Measurements from ENCODE around the gene CRYBA4. TPM values are rescaled to one million over a fixed set of nuclear protein-coding genes. Genes with fewer than 3 reads are reported as not detected.

CRYBA4 gene
- total RNA-seq, 1 experiment from 2014 or later: not detected

DNA sequence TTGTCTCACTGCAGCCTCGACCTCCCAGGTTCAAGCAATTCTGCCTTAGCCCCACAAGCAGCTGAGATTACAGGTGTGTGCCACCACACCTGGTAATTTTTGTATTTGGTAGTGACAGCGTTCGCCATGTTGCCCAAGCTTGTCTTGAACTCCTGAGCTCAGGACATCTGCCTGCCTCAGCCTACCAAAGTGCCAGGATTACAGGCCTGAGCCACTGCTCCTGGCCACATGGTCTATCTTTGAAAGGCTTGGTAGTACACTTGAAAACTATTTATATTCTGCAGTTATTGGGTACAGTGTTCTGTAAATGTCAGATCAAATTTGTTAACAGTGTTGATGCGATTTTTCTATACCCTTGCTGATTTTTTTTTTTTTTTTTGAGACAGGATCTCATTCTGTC lies 9.5 kb downstream of the CRYBA4 start:
- TF ChIP-seq SIN3A (IDR thresholded peaks at IDR 0.05; ENCODE audit: borderline replicate concordance, insufficient read depth, low read depth, low read length) (no peak), POLR2AphosphoS5 (IDR thresholded peaks at IDR 0.05; ENCODE audit: low read depth, low read length) (no peak), TCF7L2 (IDR thresholded peaks at IDR 0.05; ENCODE audit: low read depth, low read length) (no peak)
- TF ChIP-seq, protein P1, sequence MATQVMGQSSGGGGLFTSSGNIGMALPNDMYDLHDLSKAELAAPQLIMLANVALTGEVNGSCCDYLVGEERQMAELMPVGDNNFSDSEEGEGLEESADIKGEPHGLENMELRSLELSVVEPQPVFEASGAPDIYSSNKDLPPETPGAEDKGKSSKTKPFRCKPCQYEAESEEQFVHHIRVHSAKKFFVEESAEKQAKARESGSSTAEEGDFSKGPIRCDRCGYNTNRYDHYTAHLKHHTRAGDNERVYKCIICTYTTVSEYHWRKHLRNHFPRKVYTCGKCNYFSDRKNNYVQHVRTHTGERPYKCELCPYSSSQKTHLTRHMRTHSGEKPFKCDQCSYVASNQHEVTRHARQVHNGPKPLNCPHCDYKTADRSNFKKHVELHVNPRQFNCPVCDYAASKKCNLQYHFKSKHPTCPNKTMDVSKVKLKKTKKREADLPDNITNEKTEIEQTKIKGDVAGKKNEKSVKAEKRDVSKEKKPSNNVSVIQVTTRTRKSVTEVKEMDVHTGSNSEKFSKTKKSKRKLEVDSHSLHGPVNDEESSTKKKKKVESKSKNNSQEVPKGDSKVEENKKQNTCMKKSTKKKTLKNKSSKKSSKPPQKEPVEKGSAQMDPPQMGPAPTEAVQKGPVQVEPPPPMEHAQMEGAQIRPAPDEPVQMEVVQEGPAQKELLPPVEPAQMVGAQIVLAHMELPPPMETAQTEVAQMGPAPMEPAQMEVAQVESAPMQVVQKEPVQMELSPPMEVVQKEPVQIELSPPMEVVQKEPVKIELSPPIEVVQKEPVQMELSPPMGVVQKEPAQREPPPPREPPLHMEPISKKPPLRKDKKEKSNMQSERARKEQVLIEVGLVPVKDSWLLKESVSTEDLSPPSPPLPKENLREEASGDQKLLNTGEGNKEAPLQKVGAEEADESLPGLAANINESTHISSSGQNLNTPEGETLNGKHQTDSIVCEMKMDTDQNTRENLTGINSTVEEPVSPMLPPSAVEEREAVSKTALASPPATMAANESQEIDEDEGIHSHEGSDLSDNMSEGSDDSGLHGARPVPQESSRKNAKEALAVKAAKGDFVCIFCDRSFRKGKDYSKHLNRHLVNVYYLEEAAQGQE (IDR thresholded peaks at IDR 0.05; ENCODE audit: insufficient read depth in 1 of 2, low read depth in 2 of 2, low read length in 1 of 2): no peak
- TF ChIP-seq, protein P2, sequence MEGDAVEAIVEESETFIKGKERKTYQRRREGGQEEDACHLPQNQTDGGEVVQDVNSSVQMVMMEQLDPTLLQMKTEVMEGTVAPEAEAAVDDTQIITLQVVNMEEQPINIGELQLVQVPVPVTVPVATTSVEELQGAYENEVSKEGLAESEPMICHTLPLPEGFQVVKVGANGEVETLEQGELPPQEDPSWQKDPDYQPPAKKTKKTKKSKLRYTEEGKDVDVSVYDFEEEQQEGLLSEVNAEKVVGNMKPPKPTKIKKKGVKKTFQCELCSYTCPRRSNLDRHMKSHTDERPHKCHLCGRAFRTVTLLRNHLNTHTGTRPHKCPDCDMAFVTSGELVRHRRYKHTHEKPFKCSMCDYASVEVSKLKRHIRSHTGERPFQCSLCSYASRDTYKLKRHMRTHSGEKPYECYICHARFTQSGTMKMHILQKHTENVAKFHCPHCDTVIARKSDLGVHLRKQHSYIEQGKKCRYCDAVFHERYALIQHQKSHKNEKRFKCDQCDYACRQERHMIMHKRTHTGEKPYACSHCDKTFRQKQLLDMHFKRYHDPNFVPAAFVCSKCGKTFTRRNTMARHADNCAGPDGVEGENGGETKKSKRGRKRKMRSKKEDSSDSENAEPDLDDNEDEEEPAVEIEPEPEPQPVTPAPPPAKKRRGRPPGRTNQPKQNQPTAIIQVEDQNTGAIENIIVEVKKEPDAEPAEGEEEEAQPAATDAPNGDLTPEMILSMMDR (IDR thresholded peaks at IDR 0.05): no peak
- intact Hi-C loops (cut with micrococcal nuclease; ENCODE audit: unreplicated experiment): no loop called here
- Histone ChIP-seq H3K9me3 (ENCODE audit: control insufficient read depth, insufficient read depth, low read depth, low read length) (no peaks in the 10 kb centered on the region), H3K36me3 (ENCODE audit: control insufficient read depth, insufficient read depth, low read length) (no peaks in the 10 kb centered on the region), H3K4me1 (ENCODE audit: control insufficient read depth, insufficient read depth, low read length) (no peaks in the 10 kb centered on the region), H3K4me3 (ENCODE audit: low read depth in 2 of 2, low read length in 2 of 2) (no peak overlapping the region), H3K27me3 (ENCODE audit: control insufficient read depth, insufficient read depth, low read length) (no peaks in the 10 kb centered on the region), H3K27ac (ENCODE audit: low read length) (no peak overlapping the region)
- ATAC-seq (no peak), DNase-seq (ENCODE audit: low read depth, low spot score) (no peak)
- ChIA-PET CTCF (no interaction called here), POLR2A (no interaction called here)
- in situ Hi-C loops (cut with HindIII; ENCODE audit: low pct_unique_long_range_greater_than_20kb, low sequenced_read_pairs): no loop called here
- BruUV-seq (replicated peaks): no TSS peak

DNA sequence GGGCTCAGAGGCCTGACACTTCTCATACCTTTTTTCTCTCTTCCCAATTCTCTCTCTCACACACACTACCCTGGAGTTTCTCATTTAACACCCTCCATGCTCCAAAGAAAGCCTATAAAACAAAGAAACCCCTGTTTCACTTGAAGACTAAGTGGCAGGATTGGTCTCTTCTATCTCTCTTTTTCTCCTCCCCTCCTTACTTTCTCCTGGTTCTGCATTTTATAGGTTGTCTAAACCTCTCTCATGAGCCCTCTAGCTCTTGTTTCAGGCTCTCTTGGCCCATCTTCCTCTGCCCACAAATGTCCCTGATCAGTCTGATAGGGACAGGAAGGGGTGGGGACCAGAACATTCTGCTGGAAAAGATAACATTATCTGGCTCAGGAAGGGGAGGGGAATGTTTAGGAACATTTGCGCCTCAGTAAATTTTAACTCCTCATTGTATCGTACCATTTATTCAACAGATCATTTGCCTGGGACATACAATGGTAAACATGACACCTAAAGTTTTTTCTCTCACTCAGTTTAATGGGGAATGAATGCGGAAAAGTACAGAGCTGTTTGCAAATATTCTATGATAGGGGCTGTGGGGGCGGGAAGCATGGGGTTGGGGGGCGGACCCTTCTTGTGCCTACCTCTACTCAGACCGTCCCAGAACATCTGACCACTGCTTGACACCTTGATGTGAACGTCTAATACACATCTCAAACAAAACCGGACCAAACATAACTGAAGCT lies 10.8 kb downstream of the CRYBA4 start:
- H3K4me1 ChIP-seq (ENCODE audit: control insufficient read depth, insufficient read depth, low read length): no peaks in the 10 kb centered on the region
- intact Hi-C loops (cut with micrococcal nuclease; ENCODE audit: unreplicated experiment) (no loop called here), in situ Hi-C loops (cut with HindIII; ENCODE audit: low pct_unique_long_range_greater_than_20kb, low sequenced_read_pairs) (no loop called here)
- no peaks in the 10 kb centered on the region for H3K9me3 ChIP-seq (ENCODE audit: control insufficient read depth, insufficient read depth, low read depth, low read length)
- no peaks in the 10 kb centered on the region for H3K27me3 ChIP-seq (ENCODE audit: control insufficient read depth, insufficient read depth, low read length)
- TF ChIP-seq, protein P2 (IDR thresholded peaks at IDR 0.05): no peak
- no peak for TF ChIP-seq TCF7L2 (IDR thresholded peaks at IDR 0.05; ENCODE audit: low read depth, low read length)
- TF ChIP-seq POLR2AphosphoS5 (IDR thresholded peaks at IDR 0.05; ENCODE audit: low read depth, low read length): no peak
- no peak for TF ChIP-seq SIN3A (IDR thresholded peaks at IDR 0.05; ENCODE audit: borderline replicate concordance, insufficient read depth, low read depth, low read length)
- TF ChIP-seq, protein P1 (IDR thresholded peaks at IDR 0.05; ENCODE audit: insufficient read depth in 1 of 2, low read depth in 2 of 2, low read length in 1 of 2): no peak
- no peak overlapping the region for H3K27ac ChIP-seq (ENCODE audit: low read length)
- POLR2A ChIA-PET: no interaction called here
- no peak for DNase-seq (ENCODE audit: low read depth, low spot score)
- H3K4me3 ChIP-seq (ENCODE audit: low read depth in 2 of 2, low read length in 2 of 2): no peak overlapping the region
- H3K36me3 ChIP-seq (ENCODE audit: control insufficient read depth, insufficient read depth, low read length): no peaks in the 10 kb centered on the region
- CTCF ChIA-PET: no interaction called here
- no TSS peak for BruUV-seq (replicated peaks)
- ATAC-seq: no peak
